Skin epidermis (tissue), 12 donors: ENCODE measurements around the gene PDGFB.

Experiments used
- H3K27ac ChIP-seq, 21 experiments: fragments of 200-600 bp; sonication (generic) in 11 of 21; one replicate each; pipeline ENCODE4 v1.5.0; 2020; ENCODE audit warnings: mild to moderate bottlenecking in 3 of 21, inconsistent platforms in 2 of 21, moderate library complexity in 2 of 21
- H3K4me3 ChIP-seq, 7 experiments: fragments of 200-600 bp; sonication (generic) in 2 of 7; one replicate each; pipeline ENCODE4 v1.5.0; 2020; ENCODE audit warnings: inconsistent platforms in 2 of 7, mild to moderate bottlenecking in 2 of 7, moderate library complexity in 1 of 7

PDGFB gene

DNA sequence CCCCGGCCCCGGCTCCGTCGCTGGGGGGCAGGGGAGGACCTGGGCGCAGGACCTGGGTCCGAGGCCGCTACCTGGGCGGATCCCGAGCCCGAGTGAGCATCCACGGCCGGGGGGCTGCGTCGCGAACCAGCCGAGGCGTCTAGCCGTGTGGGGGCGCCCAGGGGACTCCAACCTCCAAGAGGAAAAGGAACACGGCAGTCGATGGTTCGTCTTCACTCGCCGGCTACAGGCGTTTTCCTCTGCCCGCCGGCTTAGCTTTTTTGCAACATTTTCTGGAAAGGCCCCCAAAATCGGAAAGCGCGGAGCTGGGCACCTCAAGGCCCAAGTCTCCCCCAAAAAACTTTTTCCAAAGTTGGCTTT is 666 bp downstream of the PDGFB start:
- peak overlapping the region; percentile 38 to 64 (median 56) for H3K4me3 ChIP-seq
- H3K27ac ChIP-seq: peak overlapping the region; percentile 8 to 92 (median 79)

- Histone ChIP-seq H3K4me3 (peak overlapping the region; percentile 38 to 64 (median 56)), H3K27ac (peak overlapping the region; percentile 42 to 92 (median 79))
Measured at GRCh38 chr22:39243439-39244135, 1.2 kb downstream of the PDGFB start.

- H3K4me3 ChIP-seq: peak overlapping the region; percentile 38 to 64 (median 56)
- peak overlapping the region; percentile 39 to 92 (median 79) for H3K27ac ChIP-seq
Measured at GRCh38 chr22:39242595-39243438, 2.0 kb downstream of the PDGFB start.

- Histone ChIP-seq H3K4me3 (peak overlapping the region; percentile 38 to 64 (median 56)), H3K27ac (peak overlapping the region; percentile 34 to 92 (median 79))
Measured at GRCh38 chr22:39241794-39242594, 2.8 kb downstream of the PDGFB start.

DNA sequence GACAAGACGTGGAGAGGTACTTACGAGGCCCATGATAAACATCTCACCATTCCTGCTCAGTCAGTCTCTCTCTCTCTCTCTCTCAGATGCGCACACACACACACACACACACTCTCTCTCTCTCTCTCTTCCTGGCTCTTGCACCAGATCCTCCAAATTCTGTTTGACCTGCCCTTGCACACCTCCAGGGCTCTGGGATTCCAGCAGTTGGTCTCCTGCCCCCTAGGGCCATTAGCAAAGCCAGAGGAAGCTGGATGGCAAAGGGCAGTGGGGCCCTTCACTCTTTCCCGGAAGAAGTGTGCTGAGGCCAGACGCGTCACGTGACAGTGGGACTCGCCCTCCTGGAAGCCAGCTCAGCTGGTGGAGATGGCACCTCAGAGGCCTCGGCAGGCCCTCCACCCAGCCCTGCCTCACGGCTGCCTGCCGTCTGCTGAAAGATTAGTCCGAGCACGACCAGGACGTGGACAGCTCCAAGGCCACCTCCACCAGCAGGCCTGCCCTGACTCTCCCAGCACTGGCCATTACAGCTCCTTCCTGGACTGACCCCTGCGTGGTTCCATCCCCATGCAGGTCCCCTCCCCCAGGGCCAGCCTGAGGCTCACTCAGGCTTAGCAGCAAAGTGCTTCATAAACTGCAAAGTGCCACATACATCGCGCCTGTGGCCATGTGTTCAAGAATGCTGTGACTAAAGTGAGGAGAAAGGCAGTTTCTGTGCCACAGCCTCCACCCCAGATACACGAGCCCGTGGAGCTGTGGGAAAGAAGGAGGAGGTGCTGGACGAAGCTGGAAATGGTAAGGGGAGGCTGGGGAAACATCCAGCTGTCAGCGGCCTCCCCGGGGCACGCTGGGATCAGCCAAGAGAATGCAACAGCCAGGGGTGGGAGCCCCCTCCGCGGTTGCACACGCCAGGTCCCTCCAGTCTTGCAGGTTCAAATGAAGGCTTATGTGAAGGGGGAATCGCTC is 3.7 kb downstream of the PDGFB start:
- Histone ChIP-seq H3K4me3 (peak overlapping the region; percentile 38 to 64 (median 56)), H3K27ac (peak overlapping the region in 19 of 21 experiments; percentile 34 to 92 (median 79))

GRCh38 chr22:39239561-39240423 is 5.0 kb downstream of the PDGFB start:
- H3K4me3 ChIP-seq: peak overlapping the region in 4 of 7 experiments; percentile 2 to 51 (median 9)
- peak overlapping the region in 18 of 21 experiments; percentile 34 to 92 (median 79) for H3K27ac ChIP-seq

DNA sequence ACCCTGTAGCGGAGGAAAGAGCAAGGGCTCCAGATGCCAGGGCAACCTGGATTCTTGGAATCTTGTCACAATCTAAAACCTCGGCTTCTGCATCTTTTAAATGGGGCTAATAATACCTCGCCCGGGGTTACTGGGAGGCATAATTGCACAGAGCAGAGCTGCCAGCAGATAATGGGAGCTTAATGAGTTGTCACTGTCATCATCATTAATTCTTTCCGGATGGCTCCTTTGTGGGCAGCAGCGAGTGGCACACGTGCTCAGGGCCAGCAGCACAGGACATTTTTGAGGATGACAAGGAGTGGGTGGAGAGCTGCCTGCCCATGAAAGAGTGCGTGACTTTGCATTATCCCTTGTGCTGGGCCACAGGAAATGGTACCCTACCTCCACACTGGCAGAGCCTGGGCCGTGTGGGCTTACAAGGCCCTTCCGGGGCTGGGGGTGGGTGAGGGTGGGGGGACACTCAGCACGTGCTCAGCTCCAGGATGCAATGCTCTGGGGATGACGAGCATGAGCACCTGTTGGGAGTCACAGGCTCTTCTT is 5.7 kb downstream of the PDGFB start:
- peak overlapping the region in 1 of 7 experiments; percentile 2 for H3K4me3 ChIP-seq
- peak overlapping the region in 13 of 21 experiments; percentile 36 to 92 (median 79) for H3K27ac ChIP-seq

DNA sequence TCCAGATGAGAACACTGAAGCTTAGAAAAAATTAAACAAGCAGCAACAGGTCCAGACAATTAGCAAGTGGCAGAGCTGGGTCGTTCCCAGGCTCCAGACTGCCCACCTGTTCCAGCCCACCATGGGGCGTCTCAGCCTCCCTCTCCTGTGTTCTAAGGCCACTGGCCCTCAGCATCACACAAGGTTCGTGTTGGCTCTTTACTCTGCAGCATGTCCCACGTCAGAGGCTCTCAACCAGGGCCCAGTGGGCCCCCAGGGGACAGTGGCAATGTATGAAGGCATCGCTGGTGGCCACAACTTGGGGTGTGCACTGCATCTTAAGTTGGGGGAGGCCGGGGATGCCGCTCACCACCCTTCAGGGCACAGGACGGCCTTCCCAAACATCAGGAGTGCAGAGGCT is 6.2 kb downstream of the PDGFB start:
- Histone ChIP-seq H3K27ac (peak overlapping the region in 1 of 21 experiments; percentile 22), H3K4me3 (no peak overlapping the region)

GRCh38 chr22:39238101-39238466 is 6.7 kb downstream of the PDGFB start:
- Histone ChIP-seq H3K27ac (peak overlapping the region in 7 of 21 experiments; percentile 22 to 43 (median 29)), H3K4me3 (no peak overlapping the region)

DNA sequence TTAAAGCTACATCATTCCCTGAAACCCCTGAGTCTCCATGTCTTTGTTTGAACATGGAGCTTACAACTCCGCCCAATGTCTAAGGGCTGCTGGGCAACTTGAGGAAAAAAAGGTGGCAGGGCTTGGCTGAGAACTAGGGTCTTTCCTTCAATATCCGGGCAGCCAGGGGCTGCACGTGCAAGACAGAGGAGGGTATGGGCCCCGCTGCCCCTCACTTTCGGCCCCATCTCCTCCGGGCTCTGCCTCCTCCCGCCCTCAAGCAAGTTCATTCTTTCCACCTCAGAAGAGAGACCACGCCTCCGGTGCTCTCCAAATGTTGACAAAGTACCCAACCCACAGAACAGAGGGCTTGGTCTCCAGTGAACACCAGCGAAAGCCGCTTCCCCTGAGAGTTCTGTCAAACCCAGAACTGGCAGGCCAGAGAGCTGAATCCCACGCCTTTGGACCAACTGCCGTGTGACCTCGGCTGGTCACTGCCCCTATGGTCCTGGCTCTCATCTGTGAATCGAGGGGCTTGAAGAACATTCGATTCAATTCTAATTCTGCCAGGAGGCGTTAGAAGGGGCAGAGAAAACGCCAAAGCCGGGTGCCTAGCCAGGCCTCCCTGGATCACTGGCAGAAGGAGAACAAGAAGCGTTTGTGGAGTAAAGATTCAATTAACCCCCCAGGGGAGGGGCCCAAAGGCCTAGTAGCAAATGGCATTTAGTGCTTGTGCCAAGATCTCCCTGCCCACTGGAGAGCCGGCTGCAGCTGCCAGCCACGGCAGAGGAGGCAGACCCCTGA is 7.3 kb downstream of the PDGFB start:
- no peak overlapping the region for H3K4me3 ChIP-seq
- H3K27ac ChIP-seq: peak overlapping the region in 10 of 21 experiments; percentile 6 to 43 (median 29)

- Histone ChIP-seq H3K4me3 (no peak overlapping the region), H3K27ac (peak overlapping the region in 6 of 21 experiments; percentile 8 to 58 (median 42))
Measured at GRCh38 chr22:39236321-39237317, 8.2 kb downstream of the PDGFB start.

DNA sequence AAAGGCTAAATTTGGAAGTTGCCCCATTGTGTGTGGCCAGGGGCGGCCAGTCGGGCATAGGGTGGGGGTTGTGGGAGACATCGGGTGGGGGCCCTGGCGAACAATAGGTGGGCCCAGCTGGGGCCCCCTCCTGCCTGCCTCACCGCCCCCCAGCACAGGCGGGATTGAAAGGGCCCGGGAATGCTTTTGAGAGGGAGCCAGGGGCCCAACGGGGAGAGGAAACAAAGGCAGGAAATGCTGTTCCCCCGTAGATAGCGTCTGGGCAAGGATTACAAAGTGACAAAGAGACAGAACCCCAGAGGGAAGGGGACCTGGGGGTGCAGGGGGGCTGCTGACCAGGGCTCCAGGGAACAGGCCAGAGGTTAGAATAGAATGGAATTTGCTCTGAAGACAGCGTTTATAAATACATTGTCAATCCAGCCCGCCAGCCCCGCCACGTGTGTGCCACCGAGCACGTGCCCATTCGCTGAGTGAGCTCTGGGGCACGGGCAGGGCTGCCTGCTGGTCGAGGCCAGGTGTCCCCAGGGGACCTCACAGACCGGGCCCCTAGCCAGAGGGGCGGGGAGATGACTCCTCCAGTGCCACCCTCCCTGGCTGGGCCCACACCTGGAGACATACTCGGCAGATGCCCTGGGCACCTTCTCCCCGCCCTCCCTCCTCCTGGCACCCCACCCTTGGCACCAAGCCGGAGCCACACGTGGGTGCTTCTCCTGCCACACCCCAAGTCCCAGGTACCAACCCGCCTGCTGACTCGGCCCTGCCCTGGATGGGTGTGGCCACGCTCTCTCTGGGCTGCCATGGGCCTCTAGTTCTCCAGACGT is 9.7 kb downstream of the PDGFB start:
- H3K27ac ChIP-seq: peak overlapping the region in 11 of 21 experiments; percentile 4 to 58 (median 39)
- no peak overlapping the region for H3K4me3 ChIP-seq

GRCh38 chr22:39234472-39234787 is 10.4 kb downstream of the PDGFB start:
- H3K4me3 ChIP-seq: no peak overlapping the region
- H3K27ac ChIP-seq: peak overlapping the region in 11 of 21 experiments; percentile 16 to 65 (median 41)

GRCh38 chr22:39233710-39234471 is 10.9 kb downstream of the PDGFB start:
- peak overlapping the region in 11 of 21 experiments; percentile 16 to 65 (median 41) for H3K27ac ChIP-seq

More at GRCh38 chr22:39233710-39234471, 10.9 kb downstream of the PDGFB start:
- no peak overlapping the region for H3K4me3 ChIP-seq
